HG03565 (cell line): ENCODE data around the gene ARHGAP24.
"Not testable (repeated sequence)": the region's sequence is repeated elsewhere in the genome, so short reads cannot be mapped to it uniquely, and the experiment has no call there.

ENCODE experiments used
- ATAC-seq: cut with Tn5 transposase; IDR thresholded peaks from one replicate; pipeline ENCODE4 v1.9.1; 2021; ENCODE audit warnings: mild to moderate bottlenecking, moderate library complexity; ENCODE audit not compliant: unreplicated experiment

ARHGAP24 gene

DNA sequence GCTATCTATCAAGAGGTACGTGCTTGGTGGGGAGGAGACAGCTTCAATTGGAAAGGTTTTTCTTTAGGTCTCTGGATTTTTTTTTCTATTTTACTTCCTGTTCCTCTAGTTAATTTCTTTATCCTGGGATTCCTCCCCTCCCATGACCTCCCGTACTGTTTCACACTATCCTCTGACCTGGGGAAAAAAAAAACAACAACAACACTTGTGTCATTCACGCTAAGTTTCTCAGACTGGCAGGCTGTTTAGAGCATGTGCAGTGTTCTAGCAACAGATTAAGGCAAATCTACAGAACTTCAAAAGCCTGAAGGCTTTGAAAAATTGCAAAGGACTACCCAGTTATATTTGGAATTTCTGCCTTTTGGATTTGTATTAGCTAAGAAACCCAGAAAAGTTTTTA is 358.4 kb downstream of the ARHGAP24 start:
- no peak for ATAC-seq

DNA sequence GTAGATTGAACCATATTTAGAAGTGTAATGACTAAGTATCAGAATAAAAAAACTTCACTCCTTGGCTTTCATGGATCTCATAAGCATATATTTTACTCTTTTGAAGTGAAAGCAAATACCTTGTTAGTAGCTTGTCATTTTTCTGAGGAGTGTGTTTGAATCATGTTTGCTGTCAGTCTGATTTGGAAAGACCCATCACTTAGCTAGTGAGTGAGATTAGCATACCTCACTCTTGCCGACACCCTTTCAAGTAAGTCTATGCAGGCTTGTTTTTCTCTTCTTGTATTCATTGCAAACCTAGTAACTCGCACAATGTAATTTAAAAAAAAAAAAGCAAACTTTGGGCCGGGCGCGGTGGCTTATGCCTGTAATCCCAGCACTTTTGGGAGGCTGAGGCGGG is 360.0 kb downstream of the ARHGAP24 start:
- no peak for ATAC-seq

DNA sequence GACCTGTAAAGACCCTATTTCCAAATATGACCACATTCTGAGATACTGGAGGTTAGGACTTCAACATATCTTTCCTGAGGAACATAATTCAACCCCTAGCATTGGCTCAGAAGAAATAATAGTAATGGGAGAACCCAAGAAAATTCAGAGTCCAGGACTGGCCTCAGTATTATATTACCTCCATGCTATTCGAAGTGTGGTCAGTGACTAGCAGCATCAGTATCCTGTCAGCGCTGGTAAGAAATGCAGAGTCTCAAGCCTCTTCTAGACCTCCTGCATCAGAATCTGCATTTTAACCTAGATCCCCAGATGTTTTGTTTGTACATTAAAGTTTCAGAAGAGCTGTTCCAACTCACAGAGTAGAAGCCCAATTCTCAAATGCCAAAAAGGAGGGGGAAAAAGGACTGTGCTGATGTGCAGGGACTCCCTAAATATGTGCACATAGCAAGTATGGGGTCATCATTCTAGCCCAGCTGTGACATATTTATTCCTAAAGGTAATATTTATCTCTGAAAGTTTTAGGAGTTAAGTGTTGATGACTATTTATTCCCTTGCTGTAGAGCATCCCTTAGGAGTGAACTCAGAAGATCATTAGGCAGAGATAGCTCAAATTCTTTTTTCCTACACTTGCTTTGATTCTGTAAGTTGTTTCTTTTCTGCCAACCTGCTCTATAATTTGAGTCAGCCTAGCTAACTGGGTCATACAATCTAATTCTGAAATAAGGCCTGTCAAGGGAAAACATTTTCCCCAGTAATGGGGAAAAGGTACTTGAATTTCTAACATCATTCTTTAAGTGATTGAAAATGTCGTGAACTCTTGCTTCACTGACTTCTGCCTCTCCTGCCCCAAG is 361.9 kb downstream of the ARHGAP24 start:
- no peak for ATAC-seq

DNA sequence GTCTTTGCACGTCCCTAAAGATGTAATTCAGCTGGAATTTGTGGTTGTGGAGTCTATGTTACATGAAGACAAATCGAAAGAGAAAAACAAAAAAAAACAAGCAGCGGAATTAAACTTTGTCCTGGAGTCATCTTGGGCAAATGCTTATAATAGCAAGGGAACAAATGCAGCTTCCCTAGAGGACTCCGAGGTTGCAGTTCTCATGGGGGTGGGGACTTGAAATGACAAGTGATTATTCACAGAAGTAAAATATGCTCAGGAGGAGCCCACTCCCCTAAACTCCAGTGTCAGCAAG is 362.4 kb downstream of the ARHGAP24 start:
- no peak for ATAC-seq

DNA sequence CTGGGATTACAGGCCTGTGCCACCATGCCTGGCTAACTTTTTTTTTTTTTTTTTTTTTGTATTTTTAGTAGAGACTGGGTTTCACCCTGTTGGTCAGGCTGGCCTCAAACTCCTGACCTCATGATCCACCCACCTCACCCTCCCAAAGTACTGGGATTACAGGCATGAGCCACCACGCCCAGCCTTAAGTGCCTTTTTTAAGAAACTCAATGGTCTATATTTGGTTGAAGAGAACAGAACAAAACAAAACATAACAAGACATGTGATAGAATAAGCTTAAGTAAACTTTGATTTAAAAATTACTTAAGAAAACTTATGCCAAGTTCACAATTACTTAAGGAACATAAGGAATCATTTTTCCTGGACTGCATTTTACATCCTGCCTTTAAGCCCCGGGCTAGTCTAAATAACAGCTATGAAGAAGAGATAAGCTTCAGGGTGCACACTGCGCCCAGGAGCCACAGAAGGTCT is 365.1 kb downstream of the ARHGAP24 start:
- ATAC-seq, result not testable (repeated sequence)

DNA sequence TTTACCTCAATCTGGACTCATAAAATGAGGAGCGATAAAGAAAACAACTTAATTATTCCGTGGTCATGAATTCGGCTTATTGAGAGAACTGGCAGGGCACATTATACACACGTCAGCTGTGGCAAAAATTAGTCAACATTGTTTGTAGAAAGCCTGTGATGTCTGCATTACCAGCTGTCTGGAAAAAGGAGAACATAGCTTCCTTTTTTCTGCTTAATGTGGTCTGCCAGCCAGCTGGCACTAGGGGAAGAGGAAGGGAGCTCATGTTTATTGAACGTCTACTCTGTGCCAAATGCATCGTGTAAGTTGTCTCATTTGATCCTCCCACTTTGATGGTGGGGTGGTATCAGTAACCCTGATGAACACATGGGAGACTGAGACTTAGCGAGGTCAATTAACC is 367.6 kb downstream of the ARHGAP24 start:
- ATAC-seq, result no peak

DNA sequence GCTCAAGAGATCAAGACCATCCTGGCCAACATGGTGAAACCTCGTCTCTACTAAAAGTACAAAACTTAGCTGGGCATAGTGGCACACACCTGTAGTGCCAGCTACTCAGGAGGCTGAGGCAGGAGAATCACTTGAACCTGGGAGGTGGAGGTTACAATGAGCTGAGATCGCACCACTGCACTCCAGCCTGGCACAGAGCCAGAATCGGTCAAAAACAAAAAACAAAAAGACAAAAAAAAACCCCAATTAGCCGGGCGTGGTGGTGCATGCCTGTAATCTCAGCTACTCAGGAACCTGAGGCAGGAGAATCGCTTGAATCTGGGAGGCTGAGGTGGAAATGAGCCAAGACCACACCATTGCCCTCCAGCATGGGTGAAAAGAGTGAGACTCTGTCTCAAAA is 378.8 kb downstream of the ARHGAP24 start:
- ATAC-seq, result not testable (repeated sequence)

DNA sequence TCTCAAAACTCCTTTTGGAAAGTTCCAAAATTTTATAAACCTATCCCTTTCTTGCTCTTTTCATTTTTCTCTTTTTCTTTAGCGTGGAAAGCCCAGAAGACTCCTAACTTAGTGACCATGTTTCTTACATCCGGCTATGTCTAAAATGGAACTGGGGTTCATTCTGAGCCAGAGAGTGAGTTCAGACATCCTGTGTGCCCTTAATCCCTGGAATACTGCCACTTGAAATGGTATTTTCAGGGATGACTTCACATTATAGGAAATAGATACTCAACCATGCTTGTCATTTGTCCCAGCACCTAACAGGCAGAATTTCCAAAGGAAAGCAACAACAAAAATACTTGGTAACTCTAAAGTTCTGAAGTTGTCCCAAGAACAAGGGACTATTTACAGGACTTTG is 379.6 kb downstream of the ARHGAP24 start:
- ATAC-seq, result no peak

DNA sequence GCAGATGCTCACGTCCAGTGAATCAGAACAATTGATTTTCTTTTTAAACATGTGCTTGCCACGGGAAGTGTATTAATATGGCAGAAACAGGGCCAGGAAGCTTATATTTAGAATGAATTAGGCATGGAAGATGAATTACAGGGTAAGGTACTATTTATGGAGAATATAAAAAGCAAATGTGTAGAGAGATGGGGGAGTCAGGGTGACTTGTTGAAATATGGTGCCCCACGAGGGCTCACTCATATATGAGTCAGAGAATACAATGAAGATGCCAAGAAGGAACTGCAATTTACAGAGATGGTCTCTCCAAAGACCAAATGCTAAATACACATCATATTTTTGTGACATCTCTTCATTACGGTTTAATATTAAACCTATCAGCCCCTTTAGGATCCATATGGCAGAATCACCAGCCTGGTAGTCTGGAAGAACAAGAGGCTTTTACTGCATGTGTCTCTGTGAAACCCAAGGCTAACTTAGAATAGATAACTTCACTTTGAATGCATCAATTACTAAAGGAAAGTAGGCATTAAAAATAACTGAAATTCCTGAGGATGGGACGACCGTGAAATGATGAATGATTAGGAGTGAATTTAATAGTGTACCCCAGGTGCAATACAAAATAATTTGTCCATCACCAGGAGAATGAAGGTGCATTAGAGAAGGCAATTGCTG is 385.3 kb downstream of the ARHGAP24 start:
- ATAC-seq, result no peak

DNA sequence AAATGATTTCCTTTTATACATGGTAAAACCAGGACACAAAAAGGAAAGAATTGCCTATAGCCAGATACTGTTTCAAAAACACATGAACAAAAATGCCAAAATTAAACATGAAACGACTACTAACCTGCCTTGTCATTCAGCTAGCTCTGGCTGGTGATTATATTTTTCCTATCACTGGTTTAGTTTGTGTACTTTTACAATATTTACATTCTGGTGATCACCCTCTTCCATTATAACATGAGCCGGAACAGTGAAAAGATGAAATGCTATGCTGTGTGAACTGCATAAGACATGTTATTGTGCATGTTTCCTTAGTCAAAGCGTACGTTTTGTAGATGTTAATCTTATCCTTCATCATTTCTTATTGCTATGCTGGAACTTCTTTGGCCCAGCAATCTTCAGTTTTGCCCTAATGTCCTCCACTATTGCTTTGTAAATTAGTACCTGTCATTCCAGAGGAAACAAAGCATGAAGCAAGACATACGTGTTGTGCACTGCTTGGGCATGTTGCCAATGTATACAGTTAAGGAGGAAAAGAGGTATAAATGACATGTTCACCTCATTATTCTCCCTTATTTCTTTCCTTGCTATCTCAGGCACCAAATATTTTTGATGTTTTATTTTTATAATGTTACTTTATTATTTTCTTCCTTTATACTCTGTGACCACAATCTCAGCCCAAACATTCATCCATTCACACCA is 386.3 kb downstream of the ARHGAP24 start:
- no peak for ATAC-seq

DNA sequence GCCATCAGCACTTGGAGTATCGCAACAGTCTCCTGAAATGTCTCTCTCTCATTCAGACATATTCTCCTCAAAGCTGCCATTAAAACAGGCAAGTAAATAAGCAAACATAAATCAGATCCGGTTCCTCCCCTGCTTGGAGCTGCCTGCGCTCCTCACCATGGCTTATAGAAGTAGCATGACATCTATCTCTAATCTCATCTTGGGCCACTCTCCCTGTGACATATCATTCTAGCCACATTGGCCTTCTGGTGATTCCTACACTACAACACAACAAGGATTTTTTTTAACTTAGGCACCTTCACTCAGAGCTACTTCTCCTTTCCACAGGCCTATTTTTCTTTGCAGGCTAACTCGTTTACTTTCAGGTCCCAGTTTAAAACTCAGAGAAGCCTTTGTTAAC is 387.9 kb downstream of the ARHGAP24 start:
- no peak for ATAC-seq

DNA sequence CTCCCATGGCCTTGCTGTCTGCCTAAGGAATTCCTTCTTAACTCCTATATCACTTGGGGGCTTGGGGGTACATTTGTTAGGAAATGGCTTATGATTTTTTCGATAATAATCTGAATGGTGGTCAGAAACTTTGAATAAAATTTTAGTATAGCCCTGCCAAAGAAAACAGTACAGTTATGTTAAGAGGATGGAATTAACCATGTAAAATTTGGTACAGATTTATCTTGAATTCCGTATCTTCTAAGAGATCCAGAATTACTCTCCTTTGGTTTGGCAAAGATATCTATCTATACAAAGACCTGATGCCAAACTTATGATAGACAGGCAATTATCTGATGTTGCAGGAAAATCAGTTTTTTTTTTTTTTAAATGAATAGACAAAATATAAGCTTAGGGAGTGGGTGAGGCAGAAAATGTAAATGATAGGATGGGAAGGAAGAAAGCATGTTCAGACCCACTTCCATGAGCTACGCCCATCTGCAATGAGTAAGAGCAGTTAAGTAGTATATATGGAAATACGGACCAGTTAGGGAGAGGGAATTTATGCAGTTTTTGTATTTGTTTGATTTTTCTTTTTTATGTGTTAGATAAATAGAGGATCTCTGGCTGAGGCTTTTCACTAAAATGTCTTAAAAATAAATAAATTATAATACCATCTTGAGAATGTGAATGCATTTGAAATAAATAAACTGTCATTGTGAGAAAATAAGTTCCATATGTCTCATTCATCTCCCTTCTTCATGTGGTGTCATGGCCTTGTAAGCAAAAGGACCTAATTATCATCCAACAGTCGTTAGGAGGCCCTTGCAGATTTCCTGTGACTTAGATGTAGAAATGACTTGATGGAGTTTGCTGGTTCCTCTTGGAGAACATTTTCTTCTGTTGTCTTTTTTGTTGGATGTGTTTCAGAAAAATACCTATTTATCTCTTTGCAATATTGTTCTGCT is 389.6 kb downstream of the ARHGAP24 start:
- ATAC-seq, result no peak

DNA sequence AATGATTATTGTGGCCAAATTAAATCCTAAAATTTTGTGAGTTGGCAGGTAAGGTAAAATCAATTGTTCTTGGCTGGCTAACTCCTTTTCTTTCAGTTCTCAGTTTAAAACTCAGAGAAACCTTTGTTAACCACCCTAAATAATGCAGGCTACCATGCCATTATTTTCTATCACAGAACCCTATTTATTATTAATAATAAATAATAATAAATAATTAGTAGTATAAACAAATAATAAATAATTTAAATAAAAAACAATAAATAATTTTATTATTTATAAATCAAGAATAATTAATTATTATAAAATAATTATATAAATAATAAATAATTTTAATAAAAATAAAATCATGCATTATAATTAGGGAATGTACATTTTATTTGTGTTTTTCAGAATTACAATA is 390.3 kb downstream of the ARHGAP24 start:
- no peak for ATAC-seq

DNA sequence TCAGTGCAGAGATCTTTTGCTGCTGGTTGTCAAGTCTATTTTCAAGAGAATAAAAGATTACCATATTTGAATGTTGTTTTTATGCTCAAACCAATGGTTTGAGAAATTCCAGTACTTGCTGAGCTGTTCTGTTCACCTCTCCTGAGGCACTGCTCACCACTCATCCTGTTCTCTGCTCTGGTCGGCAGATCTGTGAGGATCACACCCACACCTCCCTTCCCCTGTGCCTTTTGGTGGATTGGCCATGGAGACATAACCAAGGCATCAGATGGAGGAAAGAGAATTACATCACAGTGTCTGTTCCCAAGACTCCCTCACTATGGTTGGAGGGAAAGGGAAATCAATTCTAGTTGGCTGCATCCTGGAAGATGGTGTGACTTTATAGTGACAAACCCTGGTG is 391.6 kb downstream of the ARHGAP24 start:
- ATAC-seq, result no peak

DNA sequence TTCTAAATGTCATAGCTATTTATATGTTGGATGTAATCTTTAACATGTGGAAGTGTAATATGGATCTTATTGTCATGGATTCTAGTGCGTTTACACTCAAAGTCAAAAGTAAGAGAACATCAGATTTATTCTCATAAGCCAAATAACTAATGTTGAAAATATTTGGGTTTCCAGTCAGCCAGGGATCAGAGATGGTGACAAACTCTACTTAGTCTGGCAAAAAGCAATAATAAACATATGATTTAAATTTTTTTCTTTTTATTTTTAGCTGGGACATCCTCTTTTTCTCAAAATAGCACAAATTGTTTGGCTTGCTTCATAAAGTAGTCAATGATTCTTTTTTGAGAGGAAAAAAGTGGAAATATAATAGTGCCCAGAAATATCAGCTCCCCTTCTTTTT is 392.3 kb downstream of the ARHGAP24 start:
- ATAC-seq, result no peak

DNA sequence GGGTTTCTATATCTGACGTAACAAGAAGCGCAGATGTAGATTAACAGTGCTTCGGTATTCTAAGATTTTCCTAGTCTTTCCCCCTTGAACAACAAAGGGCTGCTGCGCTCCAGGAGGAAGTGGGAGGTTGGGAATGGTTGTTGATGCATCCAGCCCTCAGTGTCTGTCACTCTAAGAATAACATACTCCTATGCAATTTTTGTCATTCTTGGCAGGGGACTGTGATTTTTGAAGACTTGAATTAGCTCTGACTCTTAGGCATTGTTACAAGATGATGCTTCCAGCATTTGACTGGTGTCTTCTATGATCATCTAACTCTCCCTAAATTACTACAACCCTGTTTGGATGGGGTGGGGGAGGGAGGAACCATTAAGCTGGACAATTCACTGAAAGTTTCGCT is 394.2 kb downstream of the ARHGAP24 start:
- ATAC-seq, result no peak

DNA sequence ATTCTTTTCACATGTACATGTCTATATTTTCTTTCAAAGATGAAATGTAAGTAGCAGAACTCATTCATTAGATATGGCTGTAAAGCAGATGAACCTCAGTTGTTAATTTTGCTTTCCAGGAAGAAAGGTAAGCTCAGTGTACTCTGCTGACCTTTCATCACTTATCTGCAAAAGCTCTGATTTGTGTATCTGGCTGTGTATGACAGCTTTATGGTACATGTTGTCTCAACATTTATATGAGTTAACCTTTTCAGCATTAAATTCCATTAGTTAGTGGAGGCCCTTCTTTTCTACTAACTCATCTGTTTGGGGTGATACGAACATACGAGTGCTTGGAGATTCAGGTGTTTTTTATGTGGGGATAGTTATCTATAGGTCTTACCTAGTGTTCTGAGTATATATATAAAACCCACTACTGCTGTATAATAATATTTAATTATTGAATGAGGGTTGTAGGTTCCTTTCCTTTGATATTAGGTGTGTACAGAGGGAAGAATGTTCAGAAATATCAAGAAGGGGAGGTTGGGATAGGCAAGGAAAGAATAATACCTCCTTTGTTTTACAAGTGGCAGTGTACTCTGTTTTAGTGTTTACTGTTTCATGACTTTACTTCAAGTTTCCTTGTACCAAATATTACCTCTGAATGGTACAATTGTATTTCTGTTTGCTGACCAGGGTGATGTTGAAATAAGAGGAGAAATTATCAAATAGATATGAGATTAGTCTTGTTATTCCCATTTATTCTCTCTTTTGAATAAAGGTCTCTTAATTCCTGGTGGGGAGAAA is 395.5 kb downstream of the ARHGAP24 start:
- ATAC-seq, result no peak

DNA sequence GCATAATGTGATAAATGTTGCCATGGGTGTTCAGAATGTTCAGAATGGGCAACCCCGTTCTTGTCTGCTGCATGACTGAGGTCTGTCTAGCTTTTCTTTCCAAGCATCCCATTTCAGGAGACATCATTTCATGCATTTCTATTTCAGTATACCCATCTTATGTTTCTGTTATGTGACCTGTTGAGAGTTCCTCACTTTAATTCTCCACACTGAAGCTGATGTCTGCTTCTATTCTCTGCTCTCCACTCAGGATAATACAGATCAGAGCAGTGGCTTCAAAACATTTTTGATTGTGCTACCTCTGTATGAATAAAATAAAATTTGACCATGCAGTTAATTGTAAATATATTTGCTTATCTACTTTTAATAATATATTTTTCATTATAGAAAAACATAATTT is 398.6 kb downstream of the ARHGAP24 start:
- no peak for ATAC-seq

DNA sequence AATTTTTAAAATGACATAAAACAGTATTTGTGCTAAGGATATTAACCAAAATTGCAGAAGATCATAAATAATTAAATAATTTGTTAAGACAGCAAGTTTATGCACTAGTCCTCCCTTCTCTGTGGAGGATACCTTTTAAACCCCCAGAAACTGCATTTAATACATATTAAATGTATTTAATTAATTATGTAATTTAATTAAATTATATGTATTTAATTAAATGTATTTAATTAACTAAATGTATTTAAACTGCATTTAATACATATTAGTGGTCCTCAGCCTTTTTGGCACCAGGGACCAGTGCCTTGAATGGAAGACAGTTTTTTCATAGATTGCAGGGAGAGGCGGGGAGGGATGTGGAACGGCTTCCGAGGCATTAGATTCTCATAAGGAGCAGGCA is 404.6 kb downstream of the ARHGAP24 start:
- ATAC-seq, result no peak

DNA sequence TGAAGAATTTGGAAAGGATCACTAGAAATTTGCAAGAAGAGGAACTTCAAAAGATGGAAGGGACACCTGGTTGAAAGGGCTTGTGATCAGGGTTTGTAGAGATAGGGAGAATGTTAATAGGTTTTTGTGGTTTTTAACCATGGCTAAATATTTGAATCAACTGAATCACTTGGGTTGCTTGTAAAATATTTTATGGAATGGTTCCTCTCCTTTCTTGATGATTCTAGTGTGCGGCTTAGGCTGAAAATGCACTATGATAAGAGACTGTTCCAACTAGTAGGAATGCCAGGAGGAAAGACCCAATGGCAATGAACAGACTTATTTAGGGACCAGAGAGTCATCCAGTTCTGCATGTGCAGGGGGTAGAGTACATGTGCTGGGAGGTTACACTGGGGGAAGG is 408.2 kb downstream of the ARHGAP24 start:
- no peak for ATAC-seq
